K562 (cell line): ENCODE results near the gene CDH20. TPM values are rescaled to one million over a fixed set of nuclear protein-coding genes. Genes with fewer than 3 reads are reported as not detected.

ENCODE experiments used
- ATAC-seq: fragments of 200-7000 bp; cut with Tn5 transposase; 3 replicates; pipeline ENCODE4 v1.9.1; 2020; ENCODE audit warnings: moderate library complexity
- BruUV-seq: library from RNA; stranded (reverse); fragments of 400-500 nt; replicated peaks from 2 replicates; lab custom pipeline; 2021; lab: Mats Ljungman, UMichigan
- CTCF ChIA-PET: fragments of 300-600 bp; formaldehyde crosslinking; extraction: SDS; loops from one replicate; lab custom pipeline; 2021; ENCODE audit warnings: low intra/inter-chr PET ratio; lab: Yijun Ruan, JAX
- POLR2A ChIA-PET: fragments of 300-600, 350-650 bp; sonication (Branson Sonifier 250); formaldehyde crosslinking; extraction: SDS; loops from one replicate; lab custom pipeline; 2021; ENCODE audit warnings: antibody characterized with exemption, inconsistent platforms; lab: Yijun Ruan, JAX
- DNase-seq, 4 experiments: peaks; one replicate each; pipeline versions ENCODE4 v3.0.0 to v3.0.0-alpha.2; 2011 to 2018; ENCODE audit warnings: low spot score in 3 of 4, mixed read lengths in 3 of 4; ENCODE audit errors: extremely low read depth in 1 of 4
- FAIRE-seq: peaks from 2 replicates; lab custom pipeline; 2011; peaks lifted over from hg19 to GRCh38; lab: Jason Lieb, UNC
- H2AFZ ChIP-seq: 2 replicates; pipeline ENCODE4 v1.6.0; 2011; ENCODE audit warnings: low read depth, low read length, control low read depth, inconsistent platforms
- H3K27ac ChIP-seq: fragments of 200-600 bp; 3 replicates; pipeline ENCODE4 v1.8.0; 2011; ENCODE audit warnings: low read depth, mild to moderate bottlenecking, control low read depth, inconsistent platforms, low read length, moderate library complexity, mixed read lengths; ENCODE audit errors: extremely low read depth
- H3K27me3 ChIP-seq, 2 experiments: fragments of 300-600 bp in 1 of 2; 2 replicates in 1 of 2; 3 replicates in 1 of 2; pipeline versions ENCODE4 v1.6.0 to v1.8.0; 2011; ENCODE audit warnings: inconsistent platforms in 2 of 2, low read length in 2 of 2, mild to moderate bottlenecking in 1 of 2, mixed read lengths in 1 of 2, moderate library complexity in 1 of 2; ENCODE audit not compliant: control insufficient read depth in 2 of 2, insufficient read depth in 2 of 2
- H3K36me3 ChIP-seq: fragments of 300-600 bp; 3 replicates; pipeline ENCODE4 v1.8.0; 2011; ENCODE audit warnings: mild to moderate bottlenecking, low read length, inconsistent platforms; ENCODE audit not compliant: control insufficient read depth, insufficient read depth
- H3K4me1 ChIP-seq, 2 experiments: fragments of 200-600 bp in 1 of 2; replicated peaks in 1 of 2; 2 replicates in 1 of 2; 3 replicates in 1 of 2; pipeline versions ENCODE4 v1.5.1 to v1.8.0; 2011; ENCODE audit warnings: inconsistent platforms in 2 of 2, low read length in 2 of 2, mild to moderate bottlenecking in 1 of 2, mixed read lengths in 1 of 2, moderate library complexity in 1 of 2; ENCODE audit not compliant: control insufficient read depth in 2 of 2, insufficient read depth in 2 of 2
- H3K4me2 ChIP-seq: 2 replicates; pipeline ENCODE4 v1.6.1; 2011; ENCODE audit warnings: low read length, control low read depth, inconsistent platforms, mixed read lengths; ENCODE audit not compliant: insufficient read depth
- H3K4me3 ChIP-seq: fragments of 200-600 bp; sonication (generic), shearing (Covaris generic); 2 replicates; pipeline ENCODE4 v1.5.1; 2016; ENCODE audit warnings: control low read depth, inconsistent platforms
- H3K79me2 ChIP-seq: fragments of 200-600 bp; 3 replicates; pipeline ENCODE4 v1.8.0; 2011; ENCODE audit warnings: low read length, inconsistent platforms; ENCODE audit not compliant: control insufficient read depth, insufficient read depth
- H3K9ac ChIP-seq, 2 experiments: 2 replicates each; pipeline versions ENCODE4 v1.6.0 to v1.6.1; 2011; ENCODE audit warnings: low read depth in 2 of 2, low read length in 2 of 2, control low read depth in 1 of 2, inconsistent platforms in 1 of 2, mild to moderate bottlenecking in 1 of 2, mixed read lengths in 1 of 2; ENCODE audit not compliant: insufficient read depth in 1 of 2
- H3K9me1 ChIP-seq: one replicate; pipeline ENCODE4 v1.6.0; 2011; ENCODE audit warnings: inconsistent platforms, mild to moderate bottlenecking, low read length, moderate library complexity; ENCODE audit not compliant: control insufficient read depth, insufficient read depth
- H3K9me3 ChIP-seq: replicated peaks from 2 replicates; pipeline ENCODE4 v1.5.1; 2011; ENCODE audit warnings: low read depth, low read length, inconsistent platforms; ENCODE audit not compliant: control insufficient read depth, insufficient read depth
- H4K20me1 ChIP-seq: replicated peaks from 2 replicates; pipeline ENCODE4 v1.6.1; 2011; ENCODE audit warnings: low read length, inconsistent platforms, mixed read lengths; ENCODE audit not compliant: control insufficient read depth, insufficient read depth
- ARNT ChIP-seq, 2 experiments: fragments of 450-650 bp; IDR thresholded peaks; 2 replicates each; pipeline ENCODE4 v1.6.1; 2016; ENCODE audit warnings: mild to moderate bottlenecking in 1 of 2
- ATF7 ChIP-seq: fragments of 450-650 bp; IDR thresholded peaks from 2 replicates; pipeline ENCODE4 v1.7.1; 2014; ENCODE audit warnings: mild to moderate bottlenecking, moderate library complexity
- CXXC5 ChIP-seq: fragments of 250-450 bp; sonication (Bioruptor Pico); IDR thresholded peaks from 2 replicates; pipeline ENCODE4 v1.8.0; 2022; ENCODE audit warnings: inconsistent platforms, mild to moderate bottlenecking, moderate library complexity
- ETV1 ChIP-seq: fragments of 450-650 bp; conservative IDR thresholded peaks from 2 replicates; pipeline ENCODE4 v1.6.1; 2016; ENCODE audit warnings: missing genetic modification characterization, control low read depth, low read depth, missing compliant biosample characterization
- EWSR1 ChIP-seq: fragments of 450-650 bp; IDR thresholded peaks from 2 replicates; pipeline ENCODE4 v1.6.1; 2018; ENCODE audit warnings: borderline replicate concordance, mild to moderate bottlenecking, low read depth, moderate library complexity; ENCODE audit not compliant: partially characterized antibody
- FOXK1 ChIP-seq: sonication (generic); formaldehyde crosslinking; IDR thresholded peaks from 2 replicates; pipeline ENCODE4 v1.8.0; 2022; ENCODE audit warnings: missing genetic modification reagents, mild to moderate bottlenecking, borderline replicate concordance
- MEIS2 ChIP-seq: fragments of 450-650 bp; IDR thresholded peaks from 2 replicates; pipeline ENCODE4 v1.6.1; 2014; ENCODE audit warnings: mild to moderate bottlenecking; ENCODE audit not compliant: partially characterized antibody
- NFXL1 ChIP-seq: fragments of 450-650 bp; formaldehyde crosslinking; IDR thresholded peaks from 2 replicates; pipeline ENCODE4 v1.4.0; 2021; ENCODE audit warnings: mild to moderate bottlenecking
- PCBP2 ChIP-seq: fragments of 200-400 bp; formaldehyde crosslinking; IDR thresholded peaks from 2 replicates; pipeline ENCODE4 v1.6.1; 2018; ENCODE audit warnings: low read length, low read depth, mild to moderate bottlenecking, moderate library complexity; ENCODE audit not compliant: poor library complexity, severe bottlenecking
- PRPF4 ChIP-seq: fragments of 200-400 bp; formaldehyde crosslinking; IDR thresholded peaks from one replicate; pipeline ENCODE4 v1.6.1; 2017; ENCODE audit warnings: low read length, low read depth, mild to moderate bottlenecking; ENCODE audit not compliant: insufficient read depth, poor library complexity, severe bottlenecking
- RBBP5 ChIP-seq: fragments of 200-600 bp; sonication (generic); IDR thresholded peaks from 2 replicates; pipeline ENCODE4 v1.6.1; 2012; ENCODE audit warnings: borderline replicate concordance, mild to moderate bottlenecking, low read length, control low read depth, inconsistent platforms; ENCODE audit not compliant: insufficient read depth, poor library complexity, severe bottlenecking
- RCOR1 ChIP-seq, 2 experiments: IDR thresholded peaks; 2 replicates each; pipeline ENCODE4 v1.6.1; 2012; ENCODE audit warnings: low read depth in 2 of 2, low read length in 2 of 2, borderline replicate concordance in 1 of 2, improper control_type of control experiment in 1 of 2
- SMARCA4 ChIP-seq: fragments of 450-650 bp; IDR thresholded peaks from 2 replicates; pipeline ENCODE4 v1.6.1; 2016
- TAF15 ChIP-seq: fragments of 200-400 bp; formaldehyde crosslinking; IDR thresholded peaks from 2 replicates; pipeline ENCODE4 v1.6.1; 2017; ENCODE audit warnings: mild to moderate bottlenecking, low read depth, low read length, moderate library complexity
- ZNF263 ChIP-seq: sonication (generic); formaldehyde crosslinking; IDR thresholded peaks from 2 replicates; pipeline ENCODE4 v1.8.0; 2022; ENCODE audit warnings: mild to moderate bottlenecking, missing genetic modification reagents, borderline replicate concordance
- ZNF311 ChIP-seq: fragments of 250-450 bp; sonication (Bioruptor Pico); IDR thresholded peaks from 2 replicates; pipeline ENCODE4 v1.4.0; 2020; ENCODE audit warnings: mild to moderate bottlenecking, moderate library complexity
- ZSCAN29 ChIP-seq: fragments of 450-650 bp; IDR thresholded peaks from 2 replicates; pipeline ENCODE4 v1.6.1; 2017
- WGBS: fragments of 100-300 bp; shearing (Covaris generic); methylation state at CpG from one replicate; pipeline ENCODE4 v1.1.6; 2016; ENCODE audit warnings: low coverage, mixed read lengths; ENCODE audit not compliant: insufficient coverage; ENCODE audit errors: missing lambda C conversion rate; 5-methylcytosine and 5-hydroxymethylcytosine counted together
- in situ Hi-C: fragments of 300-500 bp; cut with MboI; formaldehyde crosslinking; loops from 4 replicates; pipeline ENCODE4 v1.15.0; 2018; ENCODE audit warnings: inconsistent platforms, mixed read lengths
- intact Hi-C: fragments of 100-400 bp; cut with micrococcal nuclease; formaldehyde crosslinking; loops from 2 replicates; pipeline ENCODE4 v1.14.2; 2022
- polyA plus RNA-seq, 8 experiments: library from polyadenylated mRNA; depleted of rRNA in 4 of 8; stranded (reverse) in 5 of 8; unstranded in 3 of 8; fragments of >200 nt; fragmentation: Nextera tagmentation in 2 of 8; fragmentation: Illumina TruSeq in 1 of 8; extraction: Ambion mirVana in 2 of 8; extraction: Trizol in 1 of 8; gene quantifications; 2 replicates each; pipeline versions ENCODE4 v1.2.1 to v1.2.3, GENCODE V29; 2011 to 2014; ENCODE audit warnings: inconsistent platforms in 1 of 8, missing spikeins in 1 of 8
- total RNA-seq, 7 experiments: library from RNA; depleted of rRNA in 6 of 7; stranded (reverse); fragments of >200 nt in 6 of 7; fragmentation: Illumina TruSeq in 2 of 7; extraction: Trizol in 2 of 7; gene quantifications; 2 replicates each; pipeline versions ENCODE4 v1.2.1 to v1.2.3, GENCODE V29; 2011 to 2021; ENCODE audit warnings: low replicate concordance in 1 of 7
- TF ChIP-seq, protein P1 (sequence below): fragments of 250-450 bp; sonication (Bioruptor Pico); IDR thresholded peaks from 2 replicates; pipeline ENCODE4 v1.4.0; 2020
- TF ChIP-seq, protein P2 (sequence below), 2 experiments: fragments of 150-350 bp in 1 of 2; IDR thresholded peaks; 2 replicates each; pipeline ENCODE4 v1.6.1; 2012 to 2016; ENCODE audit warnings: low read depth in 2 of 2, low read length in 2 of 2, mild to moderate bottlenecking in 1 of 2, moderate library complexity in 1 of 2

The CDH20 gene
- total and polyA plus RNA-seq, 9 of the 15 experiments (the other 6 are each of a cell fraction or from before 2014, with no cell fraction given): not detected

DNA sequence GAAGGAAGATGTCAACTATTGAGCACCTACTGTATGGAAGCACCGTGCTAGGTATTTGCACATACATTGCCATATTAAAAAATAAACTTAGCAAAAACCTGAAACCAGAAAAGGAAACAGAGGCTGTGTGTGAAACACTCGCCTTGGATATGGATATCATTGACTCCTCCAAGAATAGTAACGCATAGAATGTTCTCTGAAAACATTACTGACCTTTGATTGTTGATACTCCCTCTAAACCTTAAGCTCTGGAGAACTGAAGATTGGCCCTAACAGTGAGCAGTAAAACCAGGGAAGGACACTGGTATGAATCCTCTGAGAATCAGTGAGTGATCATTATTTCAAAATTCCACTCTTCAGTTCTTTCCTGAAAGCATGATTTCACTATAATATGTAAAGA is 236.8 kb downstream of the CDH20 start (continued):
- TF ChIP-seq ZNF311 (no peak), FOXK1 (CRISPR knock-in tag) (no peak), SMARCA4 (no peak), MEIS2 (no peak), RBBP5 (no peak), CXXC5 (no peak), ATF7 (no peak), ZSCAN29 (no peak), RCOR1 (IDR thresholded peaks at IDR 0.05; ENCODE audit: borderline replicate concordance in 1 of 2, low read depth in 2 of 2, low read length in 2 of 2) (no peak)
- TF ChIP-seq, protein P1, sequence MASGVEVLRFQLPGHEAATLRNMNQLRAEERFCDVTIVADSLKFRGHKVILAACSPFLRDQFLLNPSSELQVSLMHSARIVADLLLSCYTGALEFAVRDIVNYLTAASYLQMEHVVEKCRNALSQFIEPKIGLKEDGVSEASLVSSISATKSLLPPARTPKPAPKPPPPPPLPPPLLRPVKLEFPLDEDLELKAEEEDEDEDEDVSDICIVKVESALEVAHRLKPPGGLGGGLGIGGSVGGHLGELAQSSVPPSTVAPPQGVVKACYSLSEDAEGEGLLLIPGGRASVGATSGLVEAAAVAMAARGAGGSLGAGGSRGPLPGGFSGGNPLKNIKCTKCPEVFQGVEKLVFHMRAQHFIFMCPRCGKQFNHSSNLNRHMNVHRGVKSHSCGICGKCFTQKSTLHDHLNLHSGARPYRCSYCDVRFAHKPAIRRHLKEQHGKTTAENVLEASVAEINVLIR (CRISPR knock-in tag): no peak

DNA sequence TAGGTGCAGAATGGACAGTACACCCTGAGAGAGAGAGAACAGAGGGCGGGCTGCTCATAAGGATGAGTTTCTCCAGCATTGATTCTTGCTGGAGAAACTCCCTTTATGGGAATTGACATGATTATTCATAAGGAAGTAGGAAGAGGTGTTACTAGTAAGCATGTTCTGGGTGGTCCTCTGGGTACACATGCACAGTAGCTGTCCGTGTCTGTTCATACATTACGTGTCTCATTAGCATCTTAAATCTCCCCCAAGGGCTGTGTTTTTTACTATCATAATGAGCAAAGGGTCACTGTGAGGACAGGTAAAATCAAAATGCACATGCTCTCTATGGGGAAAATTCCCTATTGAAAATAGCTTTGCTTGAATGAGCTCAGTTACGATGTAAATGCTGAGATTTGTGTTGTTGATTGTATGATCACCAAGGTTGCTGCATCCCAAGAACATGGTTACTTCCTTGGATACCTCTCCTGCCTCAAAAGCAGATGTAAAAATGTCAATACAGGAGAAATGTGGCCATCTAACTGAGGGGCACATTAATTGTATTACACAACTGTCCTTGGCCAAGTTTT is 238.9 kb downstream of the CDH20 start:
- in situ Hi-C loops (no loop called here), intact Hi-C loops (no loop called here)
- H4K20me1 ChIP-seq: no peaks in the 10 kb centered on the region
- no peaks in the 10 kb centered on the region for H3K27me3 ChIP-seq
- no peaks in the 10 kb centered on the region for H3K79me2 ChIP-seq
- H3K9me1 ChIP-seq: no peaks in the 10 kb centered on the region
- ChIA-PET POLR2A (interaction anchor here (0.5 kb wide), 1 partner anchor 352 kb away, joined by 3 read pairs; no protein-coding TSS in a partner anchor), CTCF (no interaction called here)
- H3K9me3 ChIP-seq: no peaks in the 10 kb centered on the region
- BruUV-seq: no TSS peak
- H3K27ac ChIP-seq: no peak overlapping the region
- no peaks in the 10 kb centered on the region for H3K4me1 ChIP-seq
- no peak for FAIRE-seq
- no peak for ATAC-seq
- WGBS: 0% methylated on average over 3 of the region's 4 CpGs
- H2AFZ ChIP-seq: no peak overlapping the region
- no peak overlapping the region for H3K9ac ChIP-seq
- no peak overlapping the region for H3K4me3 ChIP-seq
- H3K4me2 ChIP-seq: no peak overlapping the region
- no peak for DNase-seq
- no peaks in the 10 kb centered on the region for H3K36me3 ChIP-seq
- TF ChIP-seq EWSR1 (no peak), PRPF4 (no peak), ZNF263 (CRISPR knock-in tag) (no peak), ARNT (IDR thresholded peaks at IDR 0.05) (no peak), TAF15 (no peak), ETV1 (no peak), NFXL1 (CRISPR knock-in tag) (no peak), PCBP2 (no peak)
- TF ChIP-seq, protein P2, sequence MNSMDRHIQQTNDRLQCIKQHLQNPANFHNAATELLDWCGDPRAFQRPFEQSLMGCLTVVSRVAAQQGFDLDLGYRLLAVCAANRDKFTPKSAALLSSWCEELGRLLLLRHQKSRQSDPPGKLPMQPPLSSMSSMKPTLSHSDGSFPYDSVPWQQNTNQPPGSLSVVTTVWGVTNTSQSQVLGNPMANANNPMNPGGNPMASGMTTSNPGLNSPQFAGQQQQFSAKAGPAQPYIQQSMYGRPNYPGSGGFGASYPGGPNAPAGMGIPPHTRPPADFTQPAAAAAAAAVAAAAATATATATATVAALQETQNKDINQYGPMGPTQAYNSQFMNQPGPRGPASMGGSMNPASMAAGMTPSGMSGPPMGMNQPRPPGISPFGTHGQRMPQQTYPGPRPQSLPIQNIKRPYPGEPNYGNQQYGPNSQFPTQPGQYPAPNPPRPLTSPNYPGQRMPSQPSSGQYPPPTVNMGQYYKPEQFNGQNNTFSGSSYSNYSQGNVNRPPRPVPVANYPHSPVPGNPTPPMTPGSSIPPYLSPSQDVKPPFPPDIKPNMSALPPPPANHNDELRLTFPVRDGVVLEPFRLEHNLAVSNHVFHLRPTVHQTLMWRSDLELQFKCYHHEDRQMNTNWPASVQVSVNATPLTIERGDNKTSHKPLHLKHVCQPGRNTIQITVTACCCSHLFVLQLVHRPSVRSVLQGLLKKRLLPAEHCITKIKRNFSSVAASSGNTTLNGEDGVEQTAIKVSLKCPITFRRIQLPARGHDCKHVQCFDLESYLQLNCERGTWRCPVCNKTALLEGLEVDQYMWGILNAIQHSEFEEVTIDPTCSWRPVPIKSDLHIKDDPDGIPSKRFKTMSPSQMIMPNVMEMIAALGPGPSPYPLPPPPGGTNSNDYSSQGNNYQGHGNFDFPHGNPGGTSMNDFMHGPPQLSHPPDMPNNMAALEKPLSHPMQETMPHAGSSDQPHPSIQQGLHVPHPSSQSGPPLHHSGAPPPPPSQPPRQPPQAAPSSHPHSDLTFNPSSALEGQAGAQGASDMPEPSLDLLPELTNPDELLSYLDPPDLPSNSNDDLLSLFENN (IDR thresholded peaks at IDR 0.05; ENCODE audit: low read depth in 2 of 2, low read length in 2 of 2): no peak
